GM19328 (cell line): Measurements from ENCODE around the gene ANKRD40.

Source experiments
- ATAC-seq: cut with Tn5 transposase; IDR thresholded peaks from one replicate; pipeline ENCODE4 v1.9.1; 2021; ENCODE audit warnings: mild to moderate bottlenecking, moderate library complexity; ENCODE audit not compliant: unreplicated experiment

Gene ANKRD40

DNA sequence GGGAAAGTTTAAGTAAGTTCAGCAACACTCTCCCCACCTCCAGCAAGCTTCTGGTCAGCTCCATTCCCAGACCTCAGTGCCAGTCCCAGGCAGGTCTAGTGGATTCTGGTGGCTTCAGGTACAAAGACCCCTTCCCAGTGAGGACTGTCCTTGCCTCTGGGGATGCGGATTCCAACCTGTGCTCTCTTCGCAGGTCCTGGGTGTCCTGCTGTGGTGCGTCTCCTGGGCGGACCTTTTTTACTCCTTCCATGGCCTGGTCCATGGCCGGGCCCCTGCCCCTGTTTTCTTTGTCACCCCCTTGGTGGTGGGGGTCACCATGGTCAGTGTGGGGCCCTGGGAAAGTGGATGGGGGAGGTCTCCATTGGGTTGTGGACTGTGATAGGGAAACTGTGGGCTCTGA lies 51.2 kb downstream of the ANKRD40 start:
- ATAC-seq, result no peak

GRCh38 chr17:50653738-50654137 lies 54.0 kb downstream of the ANKRD40 start:
- no peak for ATAC-seq

DNA sequence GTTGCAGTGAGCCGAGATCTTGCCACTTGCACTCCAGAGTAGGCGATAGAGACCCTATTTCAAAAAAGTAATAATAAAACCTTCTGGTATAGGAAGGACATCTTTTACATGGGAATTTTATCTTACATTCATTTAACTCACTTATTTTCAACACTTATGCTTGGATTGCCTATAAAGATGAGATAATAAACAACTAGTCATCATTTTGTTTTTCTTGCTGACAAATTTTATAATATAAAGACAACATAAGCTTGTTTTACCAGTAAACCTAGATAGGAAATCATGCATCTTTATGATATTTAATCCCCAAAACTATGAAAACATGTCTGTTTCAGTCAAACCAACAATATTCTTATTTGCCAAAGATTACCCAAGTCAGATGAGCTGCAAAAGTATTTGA lies 56.1 kb downstream of the ANKRD40 start:
- no peak for ATAC-seq

- no peak for ATAC-seq
Observed at GRCh38 chr17:50649042-50649908, 58.4 kb downstream of the ANKRD40 start.

DNA sequence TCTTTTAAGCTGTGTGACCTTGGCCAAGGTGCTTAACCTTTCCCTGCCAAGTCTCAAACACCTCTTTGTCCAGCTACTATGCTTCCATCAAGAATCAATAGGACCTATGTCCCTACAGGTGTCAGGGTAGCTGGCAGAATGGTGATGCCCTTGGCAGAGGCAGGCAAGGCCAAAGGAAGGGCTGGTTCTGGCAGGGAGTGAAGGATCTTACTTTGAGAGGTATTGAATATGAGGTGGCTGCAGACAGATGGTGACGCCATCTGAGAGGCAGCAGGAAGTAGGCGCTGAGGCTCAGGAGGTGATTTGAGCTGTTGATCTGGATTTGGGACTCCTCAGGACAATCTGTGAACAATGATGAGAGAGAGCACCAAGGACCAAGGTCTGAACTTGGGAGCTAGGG lies 60.5 kb downstream of the ANKRD40 start:
- ATAC-seq, result no peak

DNA sequence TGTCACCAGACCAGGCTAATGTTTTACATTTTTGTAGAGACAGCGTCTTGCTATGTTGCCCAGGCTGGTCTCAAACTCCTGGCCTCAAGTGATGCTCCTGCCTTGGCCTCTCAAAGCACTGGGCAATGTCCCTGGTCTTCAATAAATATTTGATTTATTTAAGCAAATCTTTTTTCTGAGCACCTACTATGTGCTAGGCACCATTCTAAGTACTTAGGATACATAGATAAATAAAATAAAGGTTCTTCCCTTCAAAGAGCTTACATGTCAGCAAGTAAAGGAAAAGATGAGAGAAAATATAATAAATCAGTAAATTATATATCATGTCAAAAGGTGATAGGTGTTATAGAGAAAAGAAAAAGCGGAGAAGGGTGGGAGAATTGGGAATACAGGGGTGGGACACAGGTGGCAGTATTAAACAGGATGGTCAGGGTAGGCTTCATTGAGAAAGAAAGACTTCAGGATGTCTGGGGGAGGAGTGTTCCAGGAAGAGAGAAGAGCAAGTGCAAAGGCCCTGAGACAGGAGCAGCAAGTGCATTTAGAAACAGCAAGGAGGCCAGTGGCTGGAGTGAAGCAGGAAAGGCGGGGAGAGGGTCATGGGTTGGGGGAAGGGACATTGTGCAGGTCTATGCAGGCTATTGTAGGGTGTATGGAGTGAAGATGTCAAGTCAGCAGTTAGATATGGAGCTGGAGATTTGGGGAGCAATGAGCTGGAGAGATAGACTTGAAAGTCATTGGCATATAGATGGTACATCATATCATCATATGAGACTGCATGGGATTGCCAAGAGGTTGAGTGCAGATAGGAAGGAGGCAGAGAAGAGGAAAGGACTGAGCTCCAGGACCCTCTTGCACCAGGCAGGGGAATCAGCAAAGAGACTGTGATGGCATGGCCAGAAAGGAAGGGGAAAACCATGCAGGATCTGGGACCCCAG lies 61.7 kb downstream of the ANKRD40 start:
- no peak for ATAC-seq
